ENCODE data around the gene PRPF38B. TPM values are rescaled to one million over a fixed set of nuclear protein-coding genes. Genes with fewer than 3 reads are reported as not detected.

The PRPF38B gene
- total and polyA plus RNA-seq, 2 of the 4 experiments (the other 2 are of a cell fraction), result 9.0 to 19.3 TPM

GRCh38 chr1:108644984-108645383, 47.1 kb upstream of the PRPF38B start:
- 57% methylated on average over 6 of the region's 7 CpGs; no CpG with 5 or more reads in 1 of the 2 experiments for WGBS, 2 experiments (ENCODE audit: extremely low coverage in 2 of 2, insufficient read length in 1 of 2)
- Histone ChIP-seq H4K5ac (ENCODE audit: low read depth, low read length) (no peak overlapping the region), H4K91ac (ENCODE audit: insufficient read depth, low read depth, low read length) (no peak overlapping the region), H2BK20ac (ENCODE audit: low read depth, low read length) (no peak overlapping the region), H3K79me1 (ENCODE audit: low read depth in 1 of 2, low read length in 2 of 2) (no peaks in the 10 kb centered on the region), H3K36me3 (ENCODE audit: control insufficient read depth, insufficient read depth, low read length) (no peaks in the 10 kb centered on the region), H2AK5ac (ENCODE audit: low read depth, low read length) (no peak overlapping the region), H3K56ac (ENCODE audit: extremely low read depth, insufficient read depth, low read length) (no peak overlapping the region), H2BK120ac (ENCODE audit: low read depth, low read length) (no peak overlapping the region), H3K18ac (ENCODE audit: low read depth, low read length) (no peak overlapping the region), H3K9me1 (ENCODE audit: insufficient read depth, low read length) (no peaks in the 10 kb centered on the region; the same call in 1 of the 2 replicates), H2BK5ac (ENCODE audit: low read depth, low read length, poor library complexity, severe bottlenecking) (no peak overlapping the region), H2AK9ac (replicated peaks; ENCODE audit: low read depth, low read length, poor library complexity) (no peak overlapping the region), H4K20me1 (ENCODE audit: insufficient read depth, low read length) (no peaks in the 10 kb centered on the region), H2BK15ac (ENCODE audit: low read depth, low read length) (no peak overlapping the region), H3K4ac (ENCODE audit: low read depth, low read length) (no peak overlapping the region), H3K27ac (ENCODE audit: insufficient read depth, low read length) (no peak overlapping the region), H3K9me3 (ENCODE audit: control insufficient read depth, insufficient read depth, low read length) (no peaks in the 10 kb centered on the region), H3K27me3 (ENCODE audit: control insufficient read depth, insufficient read depth, low read length) (no peaks in the 10 kb centered on the region), H3K14ac (replicated peaks; ENCODE audit: low read depth, low read length) (no peak overlapping the region), H3K4me3 (ENCODE audit: insufficient read depth, low read depth, low read length) (no peak overlapping the region), H3K4me1 (ENCODE audit: control insufficient read depth, insufficient read depth, low read length) (peaks cover 5% of the 10 kb centered on the region), H4K8ac (ENCODE audit: low read depth in 2 of 2, low read length in 2 of 2) (no peak overlapping the region), H3K23ac (ENCODE audit: low read depth, low read length) (no peak overlapping the region), H3K4me2 (ENCODE audit: low read depth, low read length) (no peak overlapping the region), H2AFZ (replicated peaks; ENCODE audit: low read length, poor library complexity) (peak overlapping the region; percentile 29), H3K9ac (ENCODE audit: low read depth, low read length) (no peak overlapping the region)
- ChIA-PET POLR2A (ENCODE audit: unreplicated experiment) (no interaction called here), CTCF (interaction anchor here (0.6 to 2.4 kb wide), 3 partner anchors 21 to 132 kb away, joined by 3 to 27 read pairs (median 13); partner anchors contain the start of gene EEIG2)
- intact Hi-C loops (cut with micrococcal nuclease) (loop anchor here (10.0 kb wide), 1 partner anchor 430 kb away; no protein-coding TSS in a partner anchor), dilution Hi-C loops (cut with HindIII; ENCODE audit: low sequenced_read_pairs, unreplicated experiment) (no loop called here), in situ Hi-C loops (cut with MboI; ENCODE audit: low sequenced_read_pairs) (loop anchor here (5.0 kb wide), 1 partner anchor 138 kb away; no protein-coding TSS in a partner anchor)
- TF ChIP-seq RCOR1 (IDR thresholded peaks at IDR 0.05; ENCODE audit: insufficient replicate concordance, low read length) (no peak), USF2 (IDR thresholded peaks at IDR 0.05; ENCODE audit: low read depth, low read length) (no peak), CTCF (conservative IDR thresholded peaks at IDR 0.05; ENCODE audit: low read depth, low read length) (no peak), POLR2A (IDR thresholded peaks at IDR 0.05; ENCODE audit: low read depth, low read length) (no peak), MXI1 (IDR thresholded peaks at IDR 0.05; ENCODE audit: borderline replicate concordance, low read depth, low read length) (no peak), MAFK (IDR thresholded peaks at IDR 0.05; ENCODE audit: low read depth, low read length) (no peak), MAZ (IDR thresholded peaks at IDR 0.05; ENCODE audit: borderline replicate concordance, low read depth, low read length) (no peak), CHD1 (IDR thresholded peaks at IDR 0.05; ENCODE audit: low read depth, low read length) (no peak), FOS (IDR thresholded peaks at IDR 0.05; ENCODE audit: low read depth, low read length) (no peak), CEBPB (IDR thresholded peaks at IDR 0.05; ENCODE audit: low read depth, low read length) (no peak), NFE2L2 (IDR thresholded peaks at IDR 0.05; ENCODE audit: low read depth, low read length) (no peak), SMC3 (IDR thresholded peaks at IDR 0.05; ENCODE audit: low read depth, low read length) (no peak), RAD21 (IDR thresholded peaks at IDR 0.05; ENCODE audit: low read length) (no peak), BHLHE40 (IDR thresholded peaks at IDR 0.05; ENCODE audit: low read depth, low read length) (no peak), RFX5 (IDR thresholded peaks at IDR 0.05; ENCODE audit: low read depth, low read length) (no peak)
- TF ChIP-seq, protein P1, sequence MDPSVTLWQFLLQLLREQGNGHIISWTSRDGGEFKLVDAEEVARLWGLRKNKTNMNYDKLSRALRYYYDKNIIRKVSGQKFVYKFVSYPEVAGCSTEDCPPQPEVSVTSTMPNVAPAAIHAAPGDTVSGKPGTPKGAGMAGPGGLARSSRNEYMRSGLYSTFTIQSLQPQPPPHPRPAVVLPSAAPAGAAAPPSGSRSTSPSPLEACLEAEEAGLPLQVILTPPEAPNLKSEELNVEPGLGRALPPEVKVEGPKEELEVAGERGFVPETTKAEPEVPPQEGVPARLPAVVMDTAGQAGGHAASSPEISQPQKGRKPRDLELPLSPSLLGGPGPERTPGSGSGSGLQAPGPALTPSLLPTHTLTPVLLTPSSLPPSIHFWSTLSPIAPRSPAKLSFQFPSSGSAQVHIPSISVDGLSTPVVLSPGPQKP (IDR thresholded peaks at IDR 0.05; ENCODE audit: borderline replicate concordance, low read depth, low read length), result no peak
- no TSS peak for BruUV-seq (replicated peaks)
- DNase-seq (no peak), ATAC-seq (ENCODE audit: low read depth) (no peak)

All from IMR-90 (cell line).